ENCODE data around the gene PGAP2. TPM values are rescaled to one million over a fixed set of nuclear protein-coding genes. Genes with fewer than 3 reads are reported as not detected.
"Not testable (repeated sequence)": the region's sequence is repeated elsewhere in the genome, so short reads cannot be mapped to it uniquely, and the experiment has no call there.

Gene PGAP2
- total RNA-seq: 13.8 and 17.4 TPM in 2 replicates

DNA sequence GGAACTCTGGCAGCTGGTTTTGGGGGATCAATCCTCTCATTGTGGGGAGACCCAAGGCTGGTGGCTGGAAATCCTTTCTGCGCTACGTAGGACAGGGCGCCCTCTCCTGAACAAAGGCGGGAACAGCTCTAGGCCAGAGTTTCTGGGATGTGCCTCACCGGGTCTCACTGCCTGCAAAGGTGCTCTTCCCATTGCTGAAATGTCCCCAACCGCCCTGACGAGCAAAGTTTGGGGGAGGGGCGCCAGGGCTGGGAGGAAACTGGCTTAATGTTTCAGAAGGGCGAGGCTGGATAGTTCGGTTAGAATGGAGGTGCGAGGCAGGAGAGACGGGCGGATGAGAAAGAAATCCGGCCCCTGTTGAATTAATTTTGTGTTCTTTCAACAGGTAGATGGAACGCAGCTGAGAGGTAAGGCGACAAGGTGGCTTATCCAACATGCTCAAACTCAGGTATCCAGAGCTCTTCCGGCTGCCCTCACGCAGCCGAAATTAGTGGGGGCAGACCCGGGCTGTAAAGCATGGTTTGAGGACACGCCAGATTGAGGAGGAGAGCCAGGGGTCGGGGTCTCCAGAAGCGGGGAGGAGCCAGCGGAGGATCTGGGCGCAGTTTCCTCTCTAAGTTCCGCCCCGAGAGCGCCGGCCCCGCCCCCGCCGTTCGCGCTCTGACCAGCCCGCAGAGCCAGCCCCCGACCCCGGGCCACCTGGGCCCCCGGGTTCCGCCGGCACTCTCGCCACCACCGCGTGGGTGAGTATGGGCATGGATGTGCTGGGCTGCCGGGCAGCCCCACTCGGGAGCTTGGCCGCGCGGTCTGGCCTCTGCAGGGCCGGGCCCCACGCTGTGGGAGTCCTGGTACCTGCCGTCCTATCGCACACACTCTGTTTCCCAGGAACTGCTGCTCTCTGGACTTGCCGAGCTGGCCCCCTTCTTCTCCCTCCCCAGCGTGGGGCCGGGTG lies at the start of gene PGAP2:
Gene PGAP2, plus strand, starts transcription at position 652 of the 952 bp plus-strand sequence. CDS start 2,700 bp downstream, outside the sequence.
- no peak for DNase-seq (ENCODE audit: extremely low read depth, low read depth, low spot score)

- no peak for DNase-seq (ENCODE audit: extremely low read depth, low read depth, low spot score)
Measured at GRCh38 chr11:3764266-3764665, 44.1 kb upstream of the PGAP2 start.

- not testable (repeated sequence) for DNase-seq (ENCODE audit: extremely low read depth, low read depth, low spot score)
Measured at GRCh38 chr11:3766836-3767235, 41.5 kb upstream of the PGAP2 start.

DNA sequence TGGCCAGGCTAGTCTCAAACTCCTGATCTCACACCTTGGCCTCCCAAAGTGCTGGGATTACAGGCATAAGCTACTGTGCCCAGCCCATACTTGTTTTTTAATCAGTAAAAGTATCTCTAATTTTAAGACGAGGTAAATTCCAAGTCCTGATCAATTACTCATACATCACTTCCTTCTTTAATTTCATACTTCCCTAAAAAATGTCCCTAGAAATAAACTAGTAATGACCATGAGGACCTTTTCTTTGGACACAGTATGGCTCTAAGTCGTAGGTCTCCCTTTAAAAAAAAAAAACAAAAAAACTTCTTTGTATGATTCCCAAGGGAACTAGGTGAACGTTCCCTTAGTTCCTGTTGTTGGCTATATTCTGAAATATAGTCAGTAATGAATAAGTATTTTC lies 40.8 kb upstream of the PGAP2 start:
- no peak for DNase-seq (ENCODE audit: extremely low read depth, low read depth, low spot score)

DNA sequence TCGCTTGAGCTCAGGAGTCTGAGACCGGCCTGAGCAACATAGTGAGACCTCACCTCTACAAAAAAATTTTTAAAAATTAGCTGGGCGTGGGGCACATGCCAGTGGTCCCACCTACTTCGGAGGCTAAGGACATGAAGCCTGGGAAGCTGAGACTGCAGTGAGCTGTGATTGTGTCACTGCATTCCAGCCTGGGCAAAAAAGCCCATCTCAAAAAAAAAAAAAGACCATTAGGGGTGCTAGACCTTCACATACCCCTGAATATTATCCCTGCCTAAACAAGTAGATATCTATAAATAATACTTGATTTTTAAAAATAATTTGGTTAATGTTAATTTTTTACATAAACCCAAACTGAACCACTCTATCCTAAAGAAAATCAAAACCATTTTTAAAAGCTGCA lies 35.2 kb upstream of the PGAP2 start:
- DNase-seq (ENCODE audit: extremely low read depth, low read depth, low spot score): no peak

GRCh38 chr11:3775736-3776406 lies 32.5 kb upstream of the PGAP2 start:
- no peak for DNase-seq (ENCODE audit: extremely low read depth, low read depth, low spot score)

DNA sequence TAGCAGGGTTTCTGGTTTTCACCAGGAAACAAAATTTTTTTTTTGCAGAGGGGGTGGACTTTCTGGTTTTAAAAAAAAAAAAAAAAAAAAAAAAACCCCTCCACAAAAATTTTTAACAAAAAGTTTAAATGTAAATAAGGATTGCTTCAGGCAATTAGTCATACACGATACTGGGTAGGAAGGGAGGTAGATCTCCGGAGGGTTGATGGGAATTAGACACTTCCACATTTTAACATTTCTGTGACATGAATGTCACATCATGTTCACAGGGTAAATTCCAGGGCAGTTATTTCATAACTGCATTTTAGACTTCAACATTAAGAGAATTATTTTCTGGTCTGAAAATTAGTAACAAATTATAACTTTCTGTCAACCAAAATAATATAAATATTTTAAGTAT lies 26.9 kb upstream of the PGAP2 start:
- no peak for DNase-seq (ENCODE audit: extremely low read depth, low read depth, low spot score)

DNA sequence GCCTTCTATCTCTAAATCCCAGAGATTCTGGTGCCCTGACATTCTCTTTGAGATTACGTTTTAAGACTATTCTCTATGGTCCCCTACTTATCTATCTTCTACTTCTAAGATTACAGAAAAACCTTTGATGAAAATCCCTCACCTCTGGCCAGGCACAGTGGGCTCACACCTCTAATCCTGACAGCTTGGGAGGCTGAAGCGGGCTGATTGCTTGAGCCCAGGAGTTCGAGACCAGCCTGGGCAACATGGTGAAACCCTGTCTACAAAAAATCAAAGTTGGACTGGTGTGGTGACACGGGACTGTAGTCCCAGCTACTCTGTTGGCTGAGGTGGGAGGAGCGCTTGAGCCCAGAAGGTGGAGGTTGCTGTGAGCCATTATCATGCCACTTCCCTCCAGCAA lies 25.4 kb upstream of the PGAP2 start:
- DNase-seq (ENCODE audit: extremely low read depth, low read depth, low spot score): no peak

DNA sequence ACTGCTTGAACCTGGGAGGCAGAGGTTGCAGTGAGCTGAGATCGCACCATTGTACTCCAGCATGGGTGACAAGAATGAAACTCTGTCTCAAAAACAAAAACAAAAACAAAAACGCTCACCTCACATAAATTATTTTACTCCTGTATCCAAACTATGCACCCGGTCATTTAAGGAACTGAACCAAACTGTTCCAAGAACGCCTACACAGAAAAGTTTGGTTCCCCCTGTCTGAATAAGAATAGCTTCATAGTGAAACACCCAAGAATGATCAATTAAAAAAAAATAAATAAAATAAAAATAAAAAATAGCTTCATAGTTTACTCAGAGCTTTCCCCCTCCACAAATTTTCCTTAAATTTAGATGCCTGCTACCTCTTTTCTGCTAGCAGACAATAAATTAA lies 24.7 kb upstream of the PGAP2 start:
- DNase-seq (ENCODE audit: extremely low read depth, low read depth, low spot score): no peak

DNA sequence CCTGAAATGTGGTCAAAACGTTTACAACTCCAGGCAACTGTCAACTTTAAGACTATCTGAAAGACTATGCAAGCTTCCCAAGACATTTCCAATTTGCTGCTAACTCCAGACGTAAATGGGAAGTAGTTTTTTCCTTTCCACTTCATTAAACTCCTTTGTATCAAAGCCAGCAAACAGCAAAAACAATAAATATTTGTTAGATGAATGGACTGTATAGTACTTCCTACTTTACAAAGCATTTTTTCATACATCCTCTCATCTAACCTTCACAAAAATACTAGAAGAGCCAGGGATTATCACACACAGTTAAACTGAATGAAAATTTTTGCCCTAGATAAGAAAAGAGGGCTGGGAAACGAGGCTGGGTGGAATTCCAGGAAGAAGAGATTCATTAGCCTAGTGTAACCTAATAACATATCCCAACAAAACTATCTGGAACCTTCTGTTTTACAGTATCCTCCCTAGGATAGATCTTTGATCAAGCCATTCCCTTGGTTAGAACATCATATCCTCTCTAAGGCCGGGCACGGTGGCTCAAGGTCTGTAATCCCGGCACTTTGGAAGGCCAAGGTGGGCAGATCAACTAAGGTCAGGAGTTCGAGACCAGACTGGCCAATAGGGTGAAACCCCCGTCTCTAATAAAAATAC lies 21.5 kb upstream of the PGAP2 start:
- no peak for DNase-seq (ENCODE audit: extremely low read depth, low read depth, low spot score)

- not testable (repeated sequence) for DNase-seq (ENCODE audit: extremely low read depth, low read depth, low spot score)
Measured at GRCh38 chr11:3794387-3794786, 14.0 kb upstream of the PGAP2 start.

GRCh38 chr11:3795131-3796001 lies 13.0 kb upstream of the PGAP2 start:
- DNase-seq (ENCODE audit: extremely low read depth, low read depth, low spot score): no peak

GRCh38 chr11:3796002-3796311 lies 12.4 kb upstream of the PGAP2 start:
- DNase-seq (ENCODE audit: extremely low read depth, low read depth, low spot score): no peak

- no peak for DNase-seq (ENCODE audit: extremely low read depth, low read depth, low spot score)
Measured at GRCh38 chr11:3796346-3796745, 12.0 kb upstream of the PGAP2 start.

DNA sequence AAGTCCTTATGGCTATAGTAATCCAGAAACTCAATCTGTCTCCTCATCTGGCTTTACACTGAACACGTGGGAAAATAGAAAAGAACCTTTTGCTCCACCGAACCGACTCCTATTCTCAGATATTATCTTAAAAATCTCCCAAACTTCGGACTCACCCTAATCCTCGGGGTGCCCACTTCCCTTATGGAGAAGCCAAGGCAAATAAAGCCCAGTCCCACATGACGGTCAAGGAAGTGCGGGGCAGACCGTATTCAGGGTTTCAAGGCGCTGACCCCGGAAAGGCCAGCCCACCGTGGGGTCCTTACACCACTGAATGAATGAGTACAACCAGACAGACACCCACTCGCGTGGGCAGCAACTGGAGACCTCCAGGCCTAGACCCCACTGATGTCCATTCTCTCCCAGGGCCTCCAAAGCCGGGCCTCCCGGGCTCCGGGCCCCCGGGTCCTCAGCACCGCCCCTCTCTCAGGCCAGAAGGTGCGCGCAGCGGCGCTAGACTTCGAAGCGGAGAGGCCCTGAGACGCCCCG lies 11.5 kb upstream of the PGAP2 start:
- no peak for DNase-seq (ENCODE audit: extremely low read depth, low read depth, low spot score)

DNA sequence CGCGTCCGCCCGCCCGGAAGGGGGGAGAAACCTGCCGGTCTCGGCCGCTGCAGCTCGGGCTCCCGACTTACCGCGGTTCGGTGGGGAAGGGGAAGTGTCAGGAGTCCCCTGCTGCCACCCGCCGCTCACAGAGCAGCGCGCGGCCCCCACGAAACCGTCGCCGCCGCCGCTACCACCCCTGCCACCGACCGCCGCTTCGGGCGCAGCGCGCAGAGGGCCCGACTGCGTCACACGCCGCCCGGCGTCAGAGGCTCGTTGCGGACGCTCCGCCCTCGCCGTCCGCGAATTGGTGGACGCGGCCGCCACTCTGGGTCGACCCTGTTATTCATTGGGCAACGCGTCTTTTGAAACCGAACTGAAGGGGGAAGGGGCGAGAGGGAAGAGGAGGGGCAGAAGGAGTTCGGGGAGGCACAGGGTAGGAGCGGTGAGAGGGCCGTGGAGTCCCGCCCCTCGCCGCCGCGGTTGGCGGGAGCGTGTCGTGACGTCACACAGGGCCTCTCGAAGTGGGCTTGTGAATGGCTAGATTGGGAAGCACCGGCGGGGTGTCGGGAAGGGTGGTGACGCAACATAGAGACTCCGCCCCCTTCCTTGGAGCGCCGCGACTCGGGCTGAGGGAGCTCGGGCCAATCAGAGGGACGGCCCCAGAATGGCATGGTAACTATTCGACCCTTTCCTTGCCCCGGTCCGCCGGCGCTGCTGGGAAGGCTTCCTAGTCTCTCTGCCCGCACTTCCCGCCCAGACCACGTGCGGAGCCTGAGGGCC lies 10.8 kb upstream of the PGAP2 start, which contains the start of gene NUP98:
Gene NUP98, minus strand, starts transcription at position 226 of the 762 bp plus-strand sequence. CDS start 15,437 bp downstream, outside the sequence.
- DNase-seq (ENCODE audit: extremely low read depth, low read depth, low spot score): peak; percentile 91

DNA sequence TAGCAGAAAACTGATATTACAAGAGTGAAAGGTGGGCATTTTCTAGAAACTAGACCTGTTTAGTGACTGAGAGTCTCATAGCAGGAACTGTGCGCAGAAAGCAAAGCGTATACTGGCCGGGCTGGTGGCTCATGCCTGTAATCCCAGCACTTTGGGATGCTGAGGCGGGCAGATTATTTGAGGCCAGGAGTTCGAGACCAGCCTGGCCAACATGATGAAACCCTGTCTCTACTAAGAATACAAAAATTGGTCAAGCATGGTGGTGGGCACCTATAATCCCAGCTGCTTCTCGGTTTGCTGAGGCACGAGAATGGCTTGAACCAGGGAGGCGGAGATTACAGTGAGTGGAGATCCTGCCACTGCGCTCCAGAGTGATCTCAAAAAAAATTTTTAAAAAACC lies 9.2 kb upstream of the PGAP2 start:
- DNase-seq (ENCODE audit: extremely low read depth, low read depth, low spot score): no peak

- DNase-seq (ENCODE audit: extremely low read depth, low read depth, low spot score): no peak
Measured at GRCh38 chr11:3799873-3800272, 8.5 kb upstream of the PGAP2 start.

- no peak for DNase-seq (ENCODE audit: extremely low read depth, low read depth, low spot score)
Measured at GRCh38 chr11:3802011-3802790, 6.2 kb upstream of the PGAP2 start.
